ENCODE measurements around the gene P4HA2. TPM values are rescaled to one million over a fixed set of nuclear protein-coding genes. Genes with fewer than 3 reads are reported as not detected.

Gene P4HA2
- polyA plus RNA-seq (2013, experiment 1 of 4) = 2.9 TPM
- polyA plus RNA-seq (2013, experiment 2 of 4) = 2.8 TPM
- 4.7 TPM for polyA plus RNA-seq (2013, experiment 3 of 4)
- 4.7 TPM for polyA plus RNA-seq (2013, experiment 4 of 4)

DNA sequence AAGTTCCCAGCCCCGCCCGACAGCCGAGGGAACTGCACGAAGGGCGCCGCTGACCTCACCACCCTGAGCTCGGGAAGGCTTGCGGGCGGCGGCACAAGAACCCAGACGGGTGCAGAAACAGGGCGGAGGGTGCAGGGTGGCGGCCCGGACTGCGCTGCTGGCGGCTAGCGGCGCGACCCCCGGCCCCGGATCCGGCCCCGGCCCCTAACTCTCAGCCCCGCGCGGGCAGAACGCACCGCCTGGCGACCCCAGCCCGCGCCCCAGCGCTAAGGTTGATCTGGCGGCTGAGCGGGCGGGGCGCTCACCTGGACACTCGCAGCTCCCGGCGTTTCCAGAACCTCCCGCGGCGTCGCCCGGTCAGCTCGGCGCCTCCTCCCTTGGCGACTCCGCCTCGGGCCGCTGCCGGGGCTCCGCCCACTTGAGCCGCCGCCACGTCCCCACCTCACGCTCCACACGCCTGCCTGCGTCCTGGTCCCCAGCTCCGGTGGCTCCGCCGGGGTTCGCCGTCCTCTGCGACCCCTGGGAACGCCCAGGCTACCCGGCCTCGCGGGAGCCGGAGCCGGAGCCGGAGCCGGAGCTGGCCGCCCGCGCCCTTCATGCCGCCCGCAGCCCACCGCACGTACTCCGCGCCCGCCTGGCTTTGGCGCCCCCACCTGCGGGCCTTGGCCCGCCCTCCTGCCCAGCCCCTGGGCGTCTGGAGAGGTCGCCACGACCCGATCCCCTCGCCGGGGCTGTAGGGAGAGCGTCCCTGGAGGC lies at the start of gene P4HA2:
P4HA2 (minus strand) TSS at position 369 of the 756 bp plus-strand sequence. CDS start 9,227 bp downstream, outside the sequence.
- H3K27me3 ChIP-seq (ENCODE audit: control insufficient read depth, insufficient read depth, low read length, poor library complexity, severe bottlenecking) = peaks cover 34% of the 10 kb centered on the region
- H3K4me3 ChIP-seq (ENCODE audit: insufficient read depth, low read depth, low read length) = peak within 1 kb of the TSS; percentile 60
- H3K36me3 ChIP-seq (ENCODE audit: control insufficient read depth, insufficient read depth, low read length) = no peaks in the 10 kb centered on the region
- H3K9me3 ChIP-seq (ENCODE audit: control insufficient read depth, low read length) = no peaks in the 10 kb centered on the region
- 0% methylated on average over 91 of the region's 92 CpGs for WGBS, 2 experiments
- no peak within 1 kb of the TSS for H3K27ac ChIP-seq (ENCODE audit: insufficient read depth, low read depth, low read length, poor library complexity, severe bottlenecking)
- no peaks in the 10 kb centered on the region for H3K4me1 ChIP-seq (ENCODE audit: control insufficient read depth, insufficient read depth, low read length)

DNA sequence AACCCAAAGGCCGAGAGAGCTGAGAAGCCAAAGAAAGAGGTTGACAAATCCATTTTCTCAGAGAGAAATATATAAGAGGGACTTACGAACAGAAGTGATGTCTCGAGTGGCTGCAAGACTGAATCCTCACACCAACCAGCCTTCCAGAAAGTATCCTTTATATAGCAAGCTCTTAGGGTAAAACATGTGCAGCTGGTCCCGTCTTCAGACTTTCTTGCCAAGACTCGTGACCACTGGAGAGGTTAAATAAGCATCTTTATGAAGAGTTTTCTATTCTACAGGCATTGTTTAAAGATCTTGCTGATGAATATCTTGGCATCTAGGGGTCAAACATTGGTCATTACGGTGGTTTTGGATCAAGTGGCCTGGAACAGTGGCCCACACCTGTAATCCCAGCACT lies 49.6 kb upstream of the P4HA2 start:
- Histone ChIP-seq H3K9me3 (ENCODE audit: control insufficient read depth, low read length) (no peaks in the 10 kb centered on the region), H3K4me3 (ENCODE audit: insufficient read depth, low read depth, low read length) (no peak overlapping the region), H3K27ac (ENCODE audit: insufficient read depth, low read depth, low read length, poor library complexity, severe bottlenecking) (no peak overlapping the region), H3K36me3 (ENCODE audit: control insufficient read depth, insufficient read depth, low read length) (no peaks in the 10 kb centered on the region), H3K4me1 (ENCODE audit: control insufficient read depth, insufficient read depth, low read length) (peaks cover 11% of the 10 kb centered on the region), H3K27me3 (ENCODE audit: control insufficient read depth, insufficient read depth, low read length, poor library complexity, severe bottlenecking) (no peaks in the 10 kb centered on the region)
- 95 to 98% methylated on average over 6 of the region's 6 CpGs for WGBS, 2 experiments

DNA sequence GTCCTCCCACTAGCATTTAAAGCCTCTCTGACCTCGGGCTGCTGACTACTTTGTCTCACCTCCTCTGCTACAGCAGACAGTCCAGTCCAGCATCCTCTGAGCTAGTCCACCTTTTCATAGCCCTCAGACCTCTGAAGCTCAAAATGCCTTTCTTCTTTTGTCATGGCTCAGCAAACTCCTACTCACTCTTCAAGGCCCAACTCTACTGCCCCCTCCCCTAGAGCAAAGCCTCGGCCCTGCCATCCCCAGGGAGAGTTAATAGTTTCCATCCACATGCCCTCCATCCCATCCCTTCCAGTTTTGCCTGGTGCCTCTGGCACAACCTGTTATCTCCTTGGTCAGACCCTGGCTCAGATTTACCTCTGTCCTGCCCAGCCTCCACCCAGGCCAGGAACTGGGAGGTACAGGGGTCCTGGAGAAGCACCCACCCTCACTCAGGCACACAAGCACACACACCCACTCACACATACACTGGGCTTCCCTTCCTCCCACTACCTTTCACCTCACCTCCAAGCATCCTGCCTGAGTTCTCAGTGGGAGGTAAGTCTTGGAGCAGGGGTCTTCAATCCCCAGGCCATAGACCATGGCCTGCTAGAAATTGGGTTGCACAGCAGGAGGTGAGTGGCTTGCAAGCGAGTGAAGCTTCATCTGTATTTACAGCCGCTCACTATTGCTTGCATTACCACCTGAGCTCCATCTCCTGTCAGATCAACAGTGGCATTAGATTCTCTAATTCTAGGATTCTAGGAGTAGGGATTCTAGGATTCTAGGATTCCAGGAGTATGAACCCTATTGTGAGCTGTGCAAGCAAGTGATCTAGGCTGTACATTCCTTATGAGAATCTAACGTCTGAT lies 47.9 kb upstream of the P4HA2 start:
- H3K9me3 ChIP-seq (ENCODE audit: control insufficient read depth, low read length) = no peaks in the 10 kb centered on the region
- no peaks in the 10 kb centered on the region for H3K36me3 ChIP-seq (ENCODE audit: control insufficient read depth, insufficient read depth, low read length)
- H3K4me3 ChIP-seq (ENCODE audit: insufficient read depth, low read depth, low read length) = no peak overlapping the region
- WGBS, 2 experiments = 87 to 90% methylated on average over 5 of the region's 5 CpGs
- no peaks in the 10 kb centered on the region for H3K27me3 ChIP-seq (ENCODE audit: control insufficient read depth, insufficient read depth, low read length, poor library complexity, severe bottlenecking)
- peaks cover 11% of the 10 kb centered on the region for H3K4me1 ChIP-seq (ENCODE audit: control insufficient read depth, insufficient read depth, low read length)
- H3K27ac ChIP-seq (ENCODE audit: insufficient read depth, low read depth, low read length, poor library complexity, severe bottlenecking) = no peak overlapping the region

DNA sequence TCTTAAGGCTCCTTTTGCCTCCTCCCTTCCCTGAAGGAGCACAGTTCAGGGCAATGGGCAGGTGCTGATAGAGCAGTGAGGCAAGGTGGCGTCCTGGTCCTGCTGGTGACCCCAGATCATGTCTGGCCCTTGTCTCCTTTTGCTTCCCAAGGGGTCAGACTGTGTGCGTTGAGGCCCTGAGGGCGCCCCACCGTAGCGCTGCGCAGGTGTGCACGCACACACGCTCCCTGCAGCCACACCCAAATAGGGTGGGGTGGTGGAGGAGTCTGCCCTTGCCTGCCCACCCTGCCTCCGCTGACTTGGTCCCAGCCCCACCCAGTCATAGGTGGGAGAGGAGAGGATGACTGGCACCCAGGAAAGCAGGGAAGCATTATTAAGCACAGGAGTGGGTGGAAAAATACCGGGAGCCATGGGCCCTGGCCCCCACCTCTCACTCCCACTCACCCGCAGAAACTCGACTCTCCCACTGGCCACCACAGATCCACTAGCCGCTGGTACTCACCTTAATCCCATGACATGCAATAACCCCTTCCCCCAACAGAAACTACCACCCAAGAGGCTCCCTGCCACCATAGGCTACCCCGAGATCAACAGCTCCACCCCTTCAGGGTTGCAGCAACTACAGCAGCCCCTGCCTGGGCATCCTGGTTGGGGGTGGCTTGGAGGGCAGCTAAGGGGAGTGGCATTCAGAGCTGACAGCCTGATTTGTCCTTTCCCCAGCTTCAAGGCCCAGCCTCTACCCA lies 46.6 kb upstream of the P4HA2 start:
- H3K4me1 ChIP-seq (ENCODE audit: control insufficient read depth, insufficient read depth, low read length) = peaks cover 14% of the 10 kb centered on the region
- no peaks in the 10 kb centered on the region for H3K27me3 ChIP-seq (ENCODE audit: control insufficient read depth, insufficient read depth, low read length, poor library complexity, severe bottlenecking)
- no peak overlapping the region for H3K4me3 ChIP-seq (ENCODE audit: insufficient read depth, low read depth, low read length)
- 89 to 94% methylated on average over 14 of the region's 14 CpGs for WGBS, 2 experiments
- H3K27ac ChIP-seq (ENCODE audit: insufficient read depth, low read depth, low read length, poor library complexity, severe bottlenecking) = no peak overlapping the region
- no peaks in the 10 kb centered on the region for H3K9me3 ChIP-seq (ENCODE audit: control insufficient read depth, low read length)
- H3K36me3 ChIP-seq (ENCODE audit: control insufficient read depth, insufficient read depth, low read length) = no peaks in the 10 kb centered on the region

DNA sequence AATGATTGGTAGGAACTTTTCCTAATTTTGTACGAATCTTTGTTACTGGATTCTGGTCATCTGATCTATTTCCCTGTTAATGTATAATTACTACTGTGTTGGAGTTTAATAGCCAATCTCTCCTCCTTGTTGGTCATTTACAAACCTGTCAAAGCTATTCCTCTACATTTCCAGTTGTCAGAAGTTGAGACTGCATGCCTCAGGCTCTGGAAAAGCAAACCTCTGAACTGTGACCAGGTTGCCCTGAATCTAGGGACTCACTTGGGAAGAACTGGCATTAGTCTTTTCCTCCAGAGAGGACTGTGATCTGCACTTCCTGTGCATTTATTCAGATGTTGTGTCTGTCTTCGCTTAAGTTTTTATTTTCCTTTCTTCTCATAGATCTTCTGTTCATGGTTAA lies 46.0 kb upstream of the P4HA2 start:
- Histone ChIP-seq H3K9me3 (ENCODE audit: control insufficient read depth, low read length) (no peaks in the 10 kb centered on the region), H3K36me3 (ENCODE audit: control insufficient read depth, insufficient read depth, low read length) (no peaks in the 10 kb centered on the region), H3K4me1 (ENCODE audit: control insufficient read depth, insufficient read depth, low read length) (peaks cover 20% of the 10 kb centered on the region), H3K27ac (ENCODE audit: insufficient read depth, low read depth, low read length, poor library complexity, severe bottlenecking) (no peak overlapping the region), H3K27me3 (ENCODE audit: control insufficient read depth, insufficient read depth, low read length, poor library complexity, severe bottlenecking) (no peaks in the 10 kb centered on the region), H3K4me3 (ENCODE audit: insufficient read depth, low read depth, low read length) (no peak overlapping the region)
- 92 to 100% methylated on average over 1 to 2 of the region's 2 CpGs for WGBS, 2 experiments

DNA sequence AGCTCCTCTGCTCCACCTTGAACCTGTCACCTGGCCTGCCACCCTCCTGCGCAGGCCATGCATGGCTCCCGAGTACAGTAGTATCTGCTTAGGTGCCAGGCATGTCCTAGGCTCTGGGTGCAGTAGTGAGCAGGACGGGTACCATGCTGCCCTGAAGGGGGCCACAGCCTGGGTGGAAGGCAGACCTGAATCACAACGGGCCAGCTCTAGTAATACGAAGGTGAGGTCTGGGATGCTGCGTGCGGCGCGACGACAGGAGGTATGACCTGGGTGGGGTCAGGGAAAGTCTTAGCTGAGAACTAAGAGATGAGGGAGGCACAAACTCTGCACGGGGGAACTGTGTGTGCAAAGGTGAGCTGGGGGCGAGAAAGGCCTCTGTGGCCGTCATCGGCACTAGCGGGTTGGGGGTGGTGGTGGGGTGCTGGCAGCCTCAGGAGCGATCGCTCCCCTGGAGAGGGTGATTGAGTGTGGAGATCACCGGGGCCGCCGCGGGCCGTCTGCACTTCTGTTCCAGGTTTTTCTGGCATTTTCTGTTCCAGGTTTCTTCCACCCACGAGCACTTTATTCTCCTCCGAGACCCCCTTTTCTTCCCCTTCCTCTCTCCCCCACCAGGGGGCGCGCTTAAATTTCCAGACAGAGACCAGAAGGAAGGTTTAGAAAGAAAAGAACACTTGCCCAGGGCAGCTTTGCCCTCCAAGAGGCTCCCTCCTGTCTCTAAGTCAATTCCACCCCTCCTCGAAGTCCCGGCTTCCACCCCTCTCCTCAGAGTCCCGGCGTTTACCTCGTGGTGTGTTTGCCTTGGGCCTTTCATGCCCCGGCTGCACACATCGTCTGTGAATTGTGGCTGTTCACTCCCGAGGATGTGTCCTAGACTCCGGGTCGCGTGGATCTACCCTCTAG lies 44.9 kb upstream of the P4HA2 start:
- Histone ChIP-seq H3K36me3 (ENCODE audit: control insufficient read depth, insufficient read depth, low read length) (no peaks in the 10 kb centered on the region), H3K4me1 (ENCODE audit: control insufficient read depth, insufficient read depth, low read length) (peaks cover 17% of the 10 kb centered on the region), H3K27me3 (ENCODE audit: control insufficient read depth, insufficient read depth, low read length, poor library complexity, severe bottlenecking) (no peaks in the 10 kb centered on the region), H3K4me3 (ENCODE audit: insufficient read depth, low read depth, low read length) (no peak overlapping the region), H3K9me3 (ENCODE audit: control insufficient read depth, low read length) (no peaks in the 10 kb centered on the region), H3K27ac (ENCODE audit: insufficient read depth, low read depth, low read length, poor library complexity, severe bottlenecking) (no peak overlapping the region)
- WGBS, 2 experiments = 66 to 68% methylated on average over 37 of the region's 37 CpGs

DNA sequence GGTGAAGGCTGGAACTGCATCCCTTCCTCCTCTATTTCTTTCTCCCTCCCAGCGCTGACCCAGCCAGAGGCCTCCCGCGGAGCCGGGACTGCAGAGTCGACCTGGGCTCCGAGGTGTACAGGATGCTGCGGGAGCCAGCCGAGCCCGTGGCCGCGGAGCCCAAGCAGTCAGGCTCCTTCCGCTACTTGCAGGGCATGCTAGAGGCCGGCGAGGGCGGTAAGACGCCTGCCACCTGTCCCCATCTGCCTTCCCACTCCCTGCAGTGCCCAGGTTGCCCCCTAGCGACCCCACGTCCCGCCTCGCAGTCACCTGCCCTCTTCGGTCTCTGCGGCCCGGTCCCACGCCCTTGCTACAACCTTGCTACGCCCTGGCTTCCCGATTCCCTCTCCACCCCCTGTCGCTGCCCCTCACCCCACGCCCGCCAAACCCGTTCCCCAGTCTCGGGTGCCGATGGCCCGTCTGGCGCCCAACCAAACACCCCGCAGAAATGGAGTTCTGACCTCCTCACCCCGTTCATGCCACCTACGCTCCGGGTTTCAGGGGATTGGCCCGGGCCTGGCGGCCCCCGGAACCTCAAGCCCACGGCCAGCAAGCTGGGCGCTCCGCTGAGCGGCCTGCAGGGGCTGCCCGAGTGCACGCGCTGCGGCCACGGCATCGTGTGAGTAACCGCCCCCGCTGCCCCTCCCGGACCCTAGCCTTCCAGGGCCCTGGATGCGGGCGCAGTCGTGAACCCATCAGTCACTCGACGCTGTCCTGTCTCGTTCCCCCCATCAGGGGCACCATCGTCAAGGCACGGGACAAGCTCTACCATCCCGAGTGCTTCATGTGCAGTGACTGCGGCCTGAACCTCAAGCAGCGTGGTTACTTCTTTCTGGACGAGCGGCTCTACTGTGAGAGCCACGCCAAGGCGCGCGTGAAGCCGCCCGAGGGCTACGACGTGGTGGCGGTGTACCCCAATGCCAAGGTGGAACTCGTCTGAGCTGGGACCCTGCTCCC lies 43.9 kb upstream of the P4HA2 start:
- Histone ChIP-seq H3K27me3 (ENCODE audit: control insufficient read depth, insufficient read depth, low read length, poor library complexity, severe bottlenecking) (no peaks in the 10 kb centered on the region), H3K4me1 (ENCODE audit: control insufficient read depth, insufficient read depth, low read length) (peaks cover 16% of the 10 kb centered on the region), H3K4me3 (ENCODE audit: insufficient read depth, low read depth, low read length) (no peak overlapping the region), H3K9me3 (ENCODE audit: control insufficient read depth, low read length) (no peaks in the 10 kb centered on the region), H3K36me3 (ENCODE audit: control insufficient read depth, insufficient read depth, low read length) (no peaks in the 10 kb centered on the region), H3K27ac (ENCODE audit: insufficient read depth, low read depth, low read length, poor library complexity, severe bottlenecking) (no peak overlapping the region)
- WGBS, 2 experiments = 95% methylated on average over 77 of the region's 77 CpGs

DNA sequence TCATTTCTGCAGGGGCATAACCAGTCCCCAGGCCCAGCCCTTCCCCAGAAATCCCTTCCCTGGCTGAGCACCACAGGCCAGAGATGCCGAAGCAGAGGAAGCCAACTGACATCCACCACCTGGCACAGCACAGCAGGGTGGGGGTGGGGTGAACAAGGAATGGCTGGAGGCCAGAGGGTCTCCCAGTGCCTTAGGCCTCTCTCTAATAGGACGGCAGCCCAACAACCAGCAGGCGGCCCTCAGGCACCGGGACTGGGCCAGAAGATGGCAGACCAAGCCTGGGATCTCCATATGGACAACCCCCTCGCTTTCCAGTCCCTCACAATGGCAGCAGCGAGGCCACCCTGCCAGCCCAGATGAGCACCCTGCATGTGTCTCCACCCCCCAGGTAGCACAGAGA lies 43.1 kb upstream of the P4HA2 start:
- Histone ChIP-seq H3K4me1 (ENCODE audit: control insufficient read depth, insufficient read depth, low read length) (peaks cover 16% of the 10 kb centered on the region), H3K4me3 (ENCODE audit: insufficient read depth, low read depth, low read length) (no peak overlapping the region), H3K27me3 (ENCODE audit: control insufficient read depth, insufficient read depth, low read length, poor library complexity, severe bottlenecking) (no peaks in the 10 kb centered on the region), H3K27ac (ENCODE audit: insufficient read depth, low read depth, low read length, poor library complexity, severe bottlenecking) (no peak overlapping the region), H3K9me3 (ENCODE audit: control insufficient read depth, low read length) (no peaks in the 10 kb centered on the region), H3K36me3 (ENCODE audit: control insufficient read depth, insufficient read depth, low read length) (no peaks in the 10 kb centered on the region)
- 88 to 90% methylated on average over 6 of the region's 6 CpGs for WGBS, 2 experiments

Measured in ectodermal cell (in vitro differentiated cells).